ENCODE measurements around the gene PPP2R2B. TPM values are rescaled to one million over a fixed set of nuclear protein-coding genes. Genes with fewer than 3 reads are reported as not detected.

The PPP2R2B gene
- total RNA-seq, 1 experiment from 2014 or later, result not detected

DNA sequence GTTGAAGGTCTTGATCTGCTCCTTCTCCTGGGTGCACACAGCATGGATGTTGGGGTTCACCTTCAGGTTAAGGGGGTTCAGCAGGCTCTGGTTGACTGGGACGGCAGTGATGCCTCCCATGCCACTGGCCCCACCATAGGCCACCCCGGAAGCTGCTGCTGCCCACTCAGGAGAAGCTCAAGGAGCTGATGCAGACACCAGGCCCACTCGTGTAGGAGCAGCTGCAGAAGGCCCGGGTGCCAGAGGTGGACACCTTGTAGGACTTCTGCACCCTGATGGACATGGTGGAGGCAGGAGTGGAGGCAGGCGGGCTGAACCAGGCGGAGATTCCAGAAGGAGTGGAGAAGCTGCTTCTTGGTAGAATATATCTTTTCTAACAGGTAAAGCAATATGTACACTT, 171.2 kb downstream of the PPP2R2B start:
- ChIA-PET POLR2A (ENCODE audit: low non-redundant PET) (no interaction called here), CTCF (no interaction called here)
- intact Hi-C loops (cut with micrococcal nuclease; ENCODE audit: unreplicated experiment), result no loop called here
- no peak overlapping the region for H3K27ac ChIP-seq (ENCODE audit: low read depth, low read length, poor library complexity, severe bottlenecking)
- no peak for DNase-seq (ENCODE audit: low spot score)
- no peaks in the 10 kb centered on the region for H3K9me3 ChIP-seq (ENCODE audit: low read depth, low read length, poor library complexity, severe bottlenecking)
- peaks cover 13% of the 10 kb centered on the region for H3K27me3 ChIP-seq (replicated peaks; ENCODE audit: insufficient read depth, low read depth, low read length, poor library complexity)
- BruUV-seq (replicated peaks), result no TSS peak
- H3K4me3 ChIP-seq (ENCODE audit: low read depth, low read length, poor library complexity, severe bottlenecking), result no peak overlapping the region
- no peaks in the 10 kb centered on the region for H3K4me1 ChIP-seq (ENCODE audit: insufficient read depth, low read length, poor library complexity, severe bottlenecking)
- H3K36me3 ChIP-seq (ENCODE audit: insufficient read depth, low read length, poor library complexity, severe bottlenecking), result no peaks in the 10 kb centered on the region
- no peak for TF ChIP-seq EZH2 (IDR thresholded peaks at IDR 0.05; ENCODE audit: borderline replicate concordance, low read depth, low read length, poor library complexity, severe bottlenecking)
- TF ChIP-seq, protein P1, sequence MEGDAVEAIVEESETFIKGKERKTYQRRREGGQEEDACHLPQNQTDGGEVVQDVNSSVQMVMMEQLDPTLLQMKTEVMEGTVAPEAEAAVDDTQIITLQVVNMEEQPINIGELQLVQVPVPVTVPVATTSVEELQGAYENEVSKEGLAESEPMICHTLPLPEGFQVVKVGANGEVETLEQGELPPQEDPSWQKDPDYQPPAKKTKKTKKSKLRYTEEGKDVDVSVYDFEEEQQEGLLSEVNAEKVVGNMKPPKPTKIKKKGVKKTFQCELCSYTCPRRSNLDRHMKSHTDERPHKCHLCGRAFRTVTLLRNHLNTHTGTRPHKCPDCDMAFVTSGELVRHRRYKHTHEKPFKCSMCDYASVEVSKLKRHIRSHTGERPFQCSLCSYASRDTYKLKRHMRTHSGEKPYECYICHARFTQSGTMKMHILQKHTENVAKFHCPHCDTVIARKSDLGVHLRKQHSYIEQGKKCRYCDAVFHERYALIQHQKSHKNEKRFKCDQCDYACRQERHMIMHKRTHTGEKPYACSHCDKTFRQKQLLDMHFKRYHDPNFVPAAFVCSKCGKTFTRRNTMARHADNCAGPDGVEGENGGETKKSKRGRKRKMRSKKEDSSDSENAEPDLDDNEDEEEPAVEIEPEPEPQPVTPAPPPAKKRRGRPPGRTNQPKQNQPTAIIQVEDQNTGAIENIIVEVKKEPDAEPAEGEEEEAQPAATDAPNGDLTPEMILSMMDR (conservative IDR thresholded peaks at IDR 0.05; ENCODE audit: low read depth, low read length), result no peak

GRCh38 chr5:146706321-146706972, 172.1 kb downstream of the PPP2R2B start:
- Histone ChIP-seq H3K4me3 (ENCODE audit: low read depth, low read length, poor library complexity, severe bottlenecking) (no peak overlapping the region), H3K9me3 (ENCODE audit: low read depth, low read length, poor library complexity, severe bottlenecking) (no peaks in the 10 kb centered on the region), H3K27ac (ENCODE audit: low read depth, low read length, poor library complexity, severe bottlenecking) (no peak overlapping the region), H3K27me3 (replicated peaks; ENCODE audit: insufficient read depth, low read depth, low read length, poor library complexity) (peaks cover 13% of the 10 kb centered on the region), H3K36me3 (ENCODE audit: insufficient read depth, low read length, poor library complexity, severe bottlenecking) (no peaks in the 10 kb centered on the region), H3K4me1 (ENCODE audit: insufficient read depth, low read length, poor library complexity, severe bottlenecking) (no peaks in the 10 kb centered on the region)
- no TSS peak for BruUV-seq (replicated peaks)
- peak; percentile 4 for DNase-seq (ENCODE audit: low spot score)
- intact Hi-C loops (cut with micrococcal nuclease; ENCODE audit: unreplicated experiment), result no loop called here
- ChIA-PET CTCF (interaction anchor here (0.6 kb wide), 1 partner anchor 1565 kb away, joined by 9 read pairs; no protein-coding TSS in a partner anchor), POLR2A (ENCODE audit: low non-redundant PET) (no interaction called here)
- TF ChIP-seq EZH2 (IDR thresholded peaks at IDR 0.05; ENCODE audit: borderline replicate concordance, low read depth, low read length, poor library complexity, severe bottlenecking), result no peak
- TF ChIP-seq, protein P1 (conservative IDR thresholded peaks at IDR 0.05; ENCODE audit: low read depth, low read length), result peak; percentile 46; the same call in 1 of the 2 replicates

GRCh38 chr5:146704949-146705665, 173.4 kb downstream of the PPP2R2B start:
- Histone ChIP-seq H3K27me3 (replicated peaks; ENCODE audit: insufficient read depth, low read depth, low read length, poor library complexity) (peaks cover 25% of the 10 kb centered on the region), H3K27ac (ENCODE audit: low read depth, low read length, poor library complexity, severe bottlenecking) (no peak overlapping the region), H3K4me1 (ENCODE audit: insufficient read depth, low read length, poor library complexity, severe bottlenecking) (no peaks in the 10 kb centered on the region), H3K4me3 (ENCODE audit: low read depth, low read length, poor library complexity, severe bottlenecking) (no peak overlapping the region), H3K36me3 (ENCODE audit: insufficient read depth, low read length, poor library complexity, severe bottlenecking) (no peaks in the 10 kb centered on the region), H3K9me3 (ENCODE audit: low read depth, low read length, poor library complexity, severe bottlenecking) (no peaks in the 10 kb centered on the region)
- DNase-seq (ENCODE audit: low spot score), result no peak
- intact Hi-C loops (cut with micrococcal nuclease; ENCODE audit: unreplicated experiment), result no loop called here
- BruUV-seq (replicated peaks), result no TSS peak
- TF ChIP-seq EZH2 (IDR thresholded peaks at IDR 0.05; ENCODE audit: borderline replicate concordance, low read depth, low read length, poor library complexity, severe bottlenecking), result no peak
- TF ChIP-seq, protein P1 (conservative IDR thresholded peaks at IDR 0.05; ENCODE audit: low read depth, low read length), result no peak
- CTCF ChIA-PET, result no interaction called here
- POLR2A ChIA-PET (ENCODE audit: low non-redundant PET), result no interaction called here
